Measurements from ENCODE around the gene CLK2.

DNA sequence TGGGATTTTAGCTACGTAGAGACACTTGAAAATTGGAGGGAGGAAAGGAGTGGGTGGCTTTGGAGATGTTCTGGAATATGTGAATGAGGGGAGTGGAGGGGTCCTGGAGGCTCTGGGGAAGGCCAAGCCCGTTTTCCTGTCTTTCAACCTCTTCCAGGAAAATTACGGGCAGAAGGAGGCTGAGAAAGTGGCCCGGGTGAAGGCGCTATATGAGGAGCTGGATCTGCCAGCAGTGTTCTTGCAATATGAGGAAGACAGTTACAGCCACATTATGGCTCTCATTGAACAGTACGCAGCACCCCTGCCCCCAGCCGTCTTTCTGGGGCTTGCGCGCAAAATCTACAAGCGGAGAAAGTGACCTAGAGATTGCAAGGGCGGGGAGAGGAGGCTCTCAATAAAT is 46.9 kb upstream of the CLK2 start:
- TF ChIP-seq, protein P1, sequence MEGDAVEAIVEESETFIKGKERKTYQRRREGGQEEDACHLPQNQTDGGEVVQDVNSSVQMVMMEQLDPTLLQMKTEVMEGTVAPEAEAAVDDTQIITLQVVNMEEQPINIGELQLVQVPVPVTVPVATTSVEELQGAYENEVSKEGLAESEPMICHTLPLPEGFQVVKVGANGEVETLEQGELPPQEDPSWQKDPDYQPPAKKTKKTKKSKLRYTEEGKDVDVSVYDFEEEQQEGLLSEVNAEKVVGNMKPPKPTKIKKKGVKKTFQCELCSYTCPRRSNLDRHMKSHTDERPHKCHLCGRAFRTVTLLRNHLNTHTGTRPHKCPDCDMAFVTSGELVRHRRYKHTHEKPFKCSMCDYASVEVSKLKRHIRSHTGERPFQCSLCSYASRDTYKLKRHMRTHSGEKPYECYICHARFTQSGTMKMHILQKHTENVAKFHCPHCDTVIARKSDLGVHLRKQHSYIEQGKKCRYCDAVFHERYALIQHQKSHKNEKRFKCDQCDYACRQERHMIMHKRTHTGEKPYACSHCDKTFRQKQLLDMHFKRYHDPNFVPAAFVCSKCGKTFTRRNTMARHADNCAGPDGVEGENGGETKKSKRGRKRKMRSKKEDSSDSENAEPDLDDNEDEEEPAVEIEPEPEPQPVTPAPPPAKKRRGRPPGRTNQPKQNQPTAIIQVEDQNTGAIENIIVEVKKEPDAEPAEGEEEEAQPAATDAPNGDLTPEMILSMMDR (IDR thresholded peaks at IDR 0.05; ENCODE audit: low read depth, low read length, missing input control): no peak
- no peak for TF ChIP-seq RAD21 (IDR thresholded peaks at IDR 0.05)
- TF ChIP-seq GABPA (IDR thresholded peaks at IDR 0.05 in 1 of 2, conservative IDR thresholded peaks at IDR 0.05 in 1 of 2): no peak
- TF ChIP-seq, protein P2, sequence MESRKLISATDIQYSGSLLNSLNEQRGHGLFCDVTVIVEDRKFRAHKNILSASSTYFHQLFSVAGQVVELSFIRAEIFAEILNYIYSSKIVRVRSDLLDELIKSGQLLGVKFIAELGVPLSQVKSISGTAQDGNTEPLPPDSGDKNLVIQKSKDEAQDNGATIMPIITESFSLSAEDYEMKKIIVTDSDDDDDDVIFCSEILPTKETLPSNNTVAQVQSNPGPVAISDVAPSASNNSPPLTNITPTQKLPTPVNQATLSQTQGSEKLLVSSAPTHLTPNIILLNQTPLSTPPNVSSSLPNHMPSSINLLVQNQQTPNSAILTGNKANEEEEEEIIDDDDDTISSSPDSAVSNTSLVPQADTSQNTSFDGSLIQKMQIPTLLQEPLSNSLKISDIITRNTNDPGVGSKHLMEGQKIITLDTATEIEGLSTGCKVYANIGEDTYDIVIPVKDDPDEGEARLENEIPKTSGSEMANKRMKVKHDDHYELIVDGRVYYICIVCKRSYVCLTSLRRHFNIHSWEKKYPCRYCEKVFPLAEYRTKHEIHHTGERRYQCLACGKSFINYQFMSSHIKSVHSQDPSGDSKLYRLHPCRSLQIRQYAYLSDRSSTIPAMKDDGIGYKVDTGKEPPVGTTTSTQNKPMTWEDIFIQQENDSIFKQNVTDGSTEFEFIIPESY (IDR thresholded peaks at IDR 0.05): no peak
- no peak for TF ChIP-seq FOXA1 (IDR thresholded peaks at IDR 0.05)
- TF ChIP-seq, protein P3, sequence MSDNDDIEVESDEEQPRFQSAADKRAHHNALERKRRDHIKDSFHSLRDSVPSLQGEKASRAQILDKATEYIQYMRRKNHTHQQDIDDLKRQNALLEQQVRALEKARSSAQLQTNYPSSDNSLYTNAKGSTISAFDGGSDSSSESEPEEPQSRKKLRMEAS (IDR thresholded peaks at IDR 0.05): no peak
- TF ChIP-seq JUND (IDR thresholded peaks at IDR 0.05): no peak
- TF ChIP-seq, protein P4, sequence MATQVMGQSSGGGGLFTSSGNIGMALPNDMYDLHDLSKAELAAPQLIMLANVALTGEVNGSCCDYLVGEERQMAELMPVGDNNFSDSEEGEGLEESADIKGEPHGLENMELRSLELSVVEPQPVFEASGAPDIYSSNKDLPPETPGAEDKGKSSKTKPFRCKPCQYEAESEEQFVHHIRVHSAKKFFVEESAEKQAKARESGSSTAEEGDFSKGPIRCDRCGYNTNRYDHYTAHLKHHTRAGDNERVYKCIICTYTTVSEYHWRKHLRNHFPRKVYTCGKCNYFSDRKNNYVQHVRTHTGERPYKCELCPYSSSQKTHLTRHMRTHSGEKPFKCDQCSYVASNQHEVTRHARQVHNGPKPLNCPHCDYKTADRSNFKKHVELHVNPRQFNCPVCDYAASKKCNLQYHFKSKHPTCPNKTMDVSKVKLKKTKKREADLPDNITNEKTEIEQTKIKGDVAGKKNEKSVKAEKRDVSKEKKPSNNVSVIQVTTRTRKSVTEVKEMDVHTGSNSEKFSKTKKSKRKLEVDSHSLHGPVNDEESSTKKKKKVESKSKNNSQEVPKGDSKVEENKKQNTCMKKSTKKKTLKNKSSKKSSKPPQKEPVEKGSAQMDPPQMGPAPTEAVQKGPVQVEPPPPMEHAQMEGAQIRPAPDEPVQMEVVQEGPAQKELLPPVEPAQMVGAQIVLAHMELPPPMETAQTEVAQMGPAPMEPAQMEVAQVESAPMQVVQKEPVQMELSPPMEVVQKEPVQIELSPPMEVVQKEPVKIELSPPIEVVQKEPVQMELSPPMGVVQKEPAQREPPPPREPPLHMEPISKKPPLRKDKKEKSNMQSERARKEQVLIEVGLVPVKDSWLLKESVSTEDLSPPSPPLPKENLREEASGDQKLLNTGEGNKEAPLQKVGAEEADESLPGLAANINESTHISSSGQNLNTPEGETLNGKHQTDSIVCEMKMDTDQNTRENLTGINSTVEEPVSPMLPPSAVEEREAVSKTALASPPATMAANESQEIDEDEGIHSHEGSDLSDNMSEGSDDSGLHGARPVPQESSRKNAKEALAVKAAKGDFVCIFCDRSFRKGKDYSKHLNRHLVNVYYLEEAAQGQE (IDR thresholded peaks at IDR 0.05): no peak
- TF ChIP-seq TAF1 (conservative IDR thresholded peaks at IDR 0.05): no peak
- no peak for TF ChIP-seq YY1 (IDR thresholded peaks at IDR 0.05)
- TF ChIP-seq, protein P5, sequence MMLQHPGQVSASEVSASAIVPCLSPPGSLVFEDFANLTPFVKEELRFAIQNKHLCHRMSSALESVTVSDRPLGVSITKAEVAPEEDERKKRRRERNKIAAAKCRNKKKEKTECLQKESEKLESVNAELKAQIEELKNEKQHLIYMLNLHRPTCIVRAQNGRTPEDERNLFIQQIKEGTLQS (IDR thresholded peaks at IDR 0.05): no peak
- no peak for TF ChIP-seq SP1 (IDR thresholded peaks at IDR 0.05)
- TF ChIP-seq EGR1 (IDR thresholded peaks at IDR 0.05; ENCODE audit: low read depth in 2 of 2): no peak
- TF ChIP-seq RXRA (IDR thresholded peaks at IDR 0.05): no peak
